Raji (cell line): ENCODE data around the gene HADHB.

Source experiments
- POLR2A ChIP-seq: IDR thresholded peaks from 2 replicates; pipeline ENCODE4 v1.6.1; 2011; ENCODE audit warnings: low read depth, low read length, control low read depth; ENCODE audit not compliant: insufficient read depth

The HADHB gene

GRCh38 chr2:26235089-26235488, 9.7 kb upstream of the HADHB start:
- TF ChIP-seq POLR2A, result no peak

GRCh38 chr2:26237868-26238267, 6.9 kb upstream of the HADHB start:
- no peak for TF ChIP-seq POLR2A

- no peak for TF ChIP-seq POLR2A
Measured at GRCh38 chr2:26238311-26238958, 6.3 kb upstream of the HADHB start.

GRCh38 chr2:26241928-26242436, 2.8 kb upstream of the HADHB start:
- no peak for TF ChIP-seq POLR2A

- 0 out of 2 replicates have a peak, but pooled peaks have one; percentile 10 for TF ChIP-seq POLR2A
Measured at GRCh38 chr2:26243470-26244308, 1.1 kb upstream of the HADHB start.

- TF ChIP-seq POLR2A, result no peak
Measured at GRCh38 chr2:26245231-26245732, 543 bp downstream of the HADHB start.

GRCh38 chr2:26245810-26246209, 1.1 kb downstream of the HADHB start:
- TF ChIP-seq POLR2A, result no peak

- no peak for TF ChIP-seq POLR2A
Measured at GRCh38 chr2:26246818-26247217, 2.1 kb downstream of the HADHB start.

GRCh38 chr2:26249625-26250024, 4.9 kb downstream of the HADHB start:
- no peak for TF ChIP-seq POLR2A

- TF ChIP-seq POLR2A, result no peak
Measured at GRCh38 chr2:26251893-26252292, 7.2 kb downstream of the HADHB start.

GRCh38 chr2:26255759-26256384, 11.1 kb downstream of the HADHB start:
- no peak for TF ChIP-seq POLR2A

GRCh38 chr2:26268213-26268612, 23.5 kb downstream of the HADHB start:
- no peak for TF ChIP-seq POLR2A

GRCh38 chr2:26269571-26270158, 24.9 kb downstream of the HADHB start:
- no peak for TF ChIP-seq POLR2A

GRCh38 chr2:26270373-26270772, 25.6 kb downstream of the HADHB start:
- TF ChIP-seq POLR2A, result no peak

- no peak for TF ChIP-seq POLR2A
Measured at GRCh38 chr2:26273501-26273900, 28.8 kb downstream of the HADHB start.
